Activated gamma-delta T cell treated with Interleukin-2 at 50 U/mL for 16 hours (primary cell): Measurements from ENCODE around the gene PPIL6.
"Not testable (repeated sequence)": the region's sequence is repeated elsewhere in the genome, so short reads cannot be mapped to it uniquely, and the experiment has no call there.

ENCODE experiments used
- DNase-seq: peaks from one replicate; pipeline ENCODE4 v3.0.0-alpha.2; 2020

The PPIL6 gene

DNA sequence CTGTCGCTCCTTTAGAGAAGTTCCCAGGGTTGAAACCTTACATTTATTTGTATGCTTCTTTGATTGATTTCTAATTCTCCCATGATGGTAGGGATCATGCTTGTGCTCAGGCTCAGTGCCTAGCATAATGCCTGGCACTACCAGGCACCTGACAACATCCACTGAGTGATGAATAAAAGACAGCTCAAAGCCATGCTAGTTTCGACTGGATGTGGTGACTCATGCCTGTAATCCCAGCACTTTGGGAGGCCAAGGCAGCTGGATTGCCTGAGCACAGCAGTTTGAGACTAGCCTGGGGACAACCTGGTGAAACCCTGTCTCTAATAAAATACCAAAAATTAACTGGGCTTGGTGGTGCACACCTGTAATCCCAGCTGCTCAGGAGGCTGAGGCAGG, 46.5 kb downstream of the PPIL6 start:
- no peak for DNase-seq

DNA sequence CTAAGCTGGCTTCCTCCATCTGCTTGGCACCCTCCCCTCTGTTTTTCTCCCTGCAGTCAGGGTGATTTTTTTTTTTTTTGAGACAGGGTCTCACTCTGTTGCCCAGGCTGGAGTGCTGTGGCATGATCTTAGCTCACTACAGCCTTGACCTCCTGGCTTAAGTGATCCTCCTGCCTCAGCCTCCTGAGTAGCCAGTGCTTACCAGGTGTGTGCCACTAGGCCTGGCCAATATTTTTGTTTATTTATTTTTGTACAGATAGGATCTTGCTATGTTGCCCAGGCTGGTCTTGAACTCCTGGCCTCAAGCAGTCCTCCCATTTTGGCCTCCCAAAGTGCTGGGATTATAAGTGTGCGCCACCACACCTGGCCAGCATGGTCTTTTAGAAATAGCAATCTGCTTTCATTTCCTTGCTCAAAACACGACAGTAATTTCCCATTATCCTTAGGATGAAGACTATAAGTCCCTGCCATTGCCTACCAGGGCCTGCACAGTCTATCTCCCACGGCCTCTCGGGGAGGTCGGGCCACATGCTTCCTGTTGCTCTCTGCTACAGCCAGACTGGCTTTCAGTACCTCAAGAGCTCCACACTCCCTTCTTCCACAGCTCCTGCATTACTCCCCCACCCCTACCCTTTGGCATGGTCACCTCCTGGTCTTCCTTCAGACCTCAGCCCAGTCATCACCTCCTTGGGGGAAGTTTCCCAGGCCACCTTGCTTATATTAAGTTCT, 47.1 kb downstream of the PPIL6 start:
- no peak for DNase-seq

DNA sequence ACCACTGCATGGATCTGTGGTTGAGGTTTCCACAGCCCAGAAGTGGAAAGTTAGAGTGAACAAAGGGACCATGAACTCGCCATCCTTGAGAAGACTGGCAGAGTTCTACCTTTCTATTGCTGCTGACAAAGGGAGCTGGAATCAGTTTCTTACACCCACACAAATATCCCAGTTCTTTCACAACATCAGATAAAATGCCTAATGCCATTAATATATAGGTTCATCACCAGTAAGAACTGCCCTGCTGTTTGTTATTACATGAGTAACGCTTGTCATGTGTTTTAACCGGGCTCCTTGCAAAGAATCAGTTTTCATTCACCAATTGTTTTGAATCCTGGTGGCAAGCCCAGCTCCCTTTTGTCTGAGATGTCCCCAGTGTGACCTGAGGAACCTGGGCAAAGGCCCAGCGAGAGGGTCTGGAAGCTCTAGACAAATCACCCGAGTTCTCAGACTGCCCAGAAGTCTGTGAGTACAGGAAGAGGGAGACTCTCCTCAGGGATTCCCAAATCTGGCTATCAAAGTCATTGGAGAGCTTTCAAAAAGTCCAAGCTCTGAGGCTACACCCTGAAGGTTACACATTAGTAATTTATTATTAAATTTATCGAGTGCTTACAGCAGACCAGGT, 50.7 kb downstream of the PPIL6 start:
- DNase-seq: no peak

DNA sequence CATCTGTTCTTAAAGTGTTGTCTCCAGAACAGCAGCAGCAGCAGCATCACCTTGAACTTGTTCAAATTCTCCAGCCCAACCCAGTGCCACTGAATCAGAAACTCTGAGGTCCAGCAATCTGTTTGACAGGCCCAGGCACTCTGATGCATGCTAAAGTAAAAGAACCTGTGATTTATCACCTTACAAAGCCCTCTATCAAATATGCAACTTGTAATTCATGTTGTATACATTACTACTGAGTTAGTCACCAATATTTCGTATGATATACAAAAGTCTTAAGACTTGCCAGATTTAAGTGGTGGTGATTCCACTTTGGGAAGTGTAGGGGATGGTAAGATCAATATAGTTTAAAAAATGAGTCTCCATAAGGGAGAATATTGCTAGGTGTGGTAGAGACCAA, 52.2 kb downstream of the PPIL6 start:
- no peak for DNase-seq

DNA sequence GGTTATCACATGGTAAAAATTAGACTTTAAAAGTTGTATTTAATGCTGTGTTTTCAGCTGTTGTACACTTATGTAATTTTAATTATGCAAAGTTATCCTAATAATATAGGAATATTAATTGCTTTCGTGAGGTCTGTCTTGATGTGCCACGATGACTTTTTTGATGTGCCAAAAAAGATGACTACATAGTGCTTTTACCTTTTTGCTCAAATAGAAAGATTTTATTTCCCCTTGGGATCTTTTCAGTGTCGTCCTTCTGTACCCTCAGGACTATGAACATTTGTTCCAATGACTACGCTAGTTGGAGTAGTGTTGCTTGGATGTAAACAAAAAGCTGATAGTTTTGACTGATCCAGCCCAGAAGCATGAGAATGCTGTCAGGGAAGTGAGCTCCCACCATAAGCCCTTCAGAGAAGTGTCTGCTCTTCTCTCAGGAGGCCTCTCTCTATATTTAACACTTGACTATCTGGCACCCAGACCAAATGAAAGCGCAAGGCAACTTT, 56.9 kb downstream of the PPIL6 start:
- DNase-seq: no peak

DNA sequence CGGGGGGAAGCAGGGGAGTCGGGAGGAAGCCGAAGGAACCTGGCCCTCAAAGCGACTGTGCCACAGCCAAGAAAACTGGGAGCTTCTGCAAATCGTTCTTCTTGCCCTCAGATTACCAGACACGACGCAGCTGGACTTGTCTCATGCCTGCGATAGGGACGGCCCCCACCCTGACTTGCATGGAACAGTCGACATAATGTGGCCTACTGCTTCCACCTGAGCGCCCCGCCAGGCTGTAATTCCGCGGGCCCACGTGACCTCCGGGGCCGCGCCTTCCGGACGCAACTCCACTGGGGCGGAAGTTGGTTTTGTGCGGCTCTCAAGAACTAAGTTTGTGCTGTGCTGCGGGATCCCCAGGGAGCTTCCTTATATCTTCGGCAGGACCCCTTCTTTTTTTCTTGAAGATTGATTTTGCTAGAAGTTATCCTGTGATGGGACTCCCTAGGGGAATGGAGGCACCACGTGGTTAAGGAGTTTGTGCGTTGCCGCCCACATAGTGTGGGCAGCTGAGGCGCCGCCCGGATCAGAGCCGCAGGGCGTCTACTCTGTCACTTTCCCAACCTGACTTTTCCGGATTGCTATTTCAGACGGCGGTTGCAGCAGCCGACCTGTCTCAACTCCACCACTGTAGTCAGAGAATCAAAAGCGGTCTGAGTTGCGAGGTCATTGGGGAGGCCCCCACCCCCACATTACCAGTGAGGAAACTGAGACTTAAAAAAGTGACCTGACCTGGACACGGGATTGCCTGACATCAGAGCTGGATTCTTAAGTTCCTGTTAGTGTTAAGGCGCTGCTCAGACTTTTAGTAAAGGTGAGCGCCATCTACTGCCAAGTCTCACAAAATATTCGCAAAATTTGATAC, 57.6 kb downstream of the PPIL6 start:
- DNase-seq: peak; percentile 91

DNA sequence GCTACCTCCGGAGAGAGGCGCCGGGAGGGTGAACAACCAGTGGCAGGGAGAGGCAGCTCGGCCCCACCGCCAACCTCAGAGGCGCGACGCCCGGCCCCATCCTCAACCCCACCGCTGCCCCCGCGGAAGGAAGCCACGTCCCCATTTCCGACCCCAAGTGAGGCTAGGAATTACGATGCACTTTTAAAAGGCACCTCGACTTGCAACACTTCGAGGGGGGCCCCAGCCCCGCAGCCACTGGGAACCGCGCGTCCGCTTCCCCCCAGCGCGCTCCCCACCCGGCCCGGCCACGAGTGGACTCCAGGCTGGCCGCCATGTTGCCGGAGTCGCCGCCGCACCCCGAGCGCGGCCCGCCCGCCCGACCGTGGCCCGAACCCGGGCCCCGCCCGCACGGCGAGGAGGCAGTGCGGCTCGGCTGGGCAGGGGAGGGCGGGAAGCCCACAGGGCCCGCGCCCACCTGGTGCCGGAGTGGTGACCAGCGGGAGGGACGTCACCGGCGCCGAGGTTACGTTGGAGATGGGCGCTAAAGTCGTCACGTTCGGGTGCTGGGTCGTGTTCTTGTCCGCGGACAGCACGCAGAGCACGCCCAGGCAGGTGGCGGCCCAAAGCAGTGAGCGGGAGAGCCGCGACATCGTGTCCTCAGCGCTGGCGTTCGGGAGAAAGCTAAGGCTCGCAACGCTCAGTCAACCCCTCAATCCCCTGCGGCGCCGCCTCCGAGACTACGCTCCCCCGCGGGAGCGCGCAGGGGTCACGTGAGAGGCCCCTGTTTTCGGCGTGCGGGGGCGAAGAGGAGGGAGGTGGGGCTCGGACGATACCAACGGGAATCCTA, 58.5 kb downstream of the PPIL6 start, which contains the start of gene CD164:
TSS of gene CD164 (minus strand) at position 721 of the 829 bp plus-strand sequence. CDS start at position 632, 89 bp downstream.
- peak; percentile 94 for DNase-seq

DNA sequence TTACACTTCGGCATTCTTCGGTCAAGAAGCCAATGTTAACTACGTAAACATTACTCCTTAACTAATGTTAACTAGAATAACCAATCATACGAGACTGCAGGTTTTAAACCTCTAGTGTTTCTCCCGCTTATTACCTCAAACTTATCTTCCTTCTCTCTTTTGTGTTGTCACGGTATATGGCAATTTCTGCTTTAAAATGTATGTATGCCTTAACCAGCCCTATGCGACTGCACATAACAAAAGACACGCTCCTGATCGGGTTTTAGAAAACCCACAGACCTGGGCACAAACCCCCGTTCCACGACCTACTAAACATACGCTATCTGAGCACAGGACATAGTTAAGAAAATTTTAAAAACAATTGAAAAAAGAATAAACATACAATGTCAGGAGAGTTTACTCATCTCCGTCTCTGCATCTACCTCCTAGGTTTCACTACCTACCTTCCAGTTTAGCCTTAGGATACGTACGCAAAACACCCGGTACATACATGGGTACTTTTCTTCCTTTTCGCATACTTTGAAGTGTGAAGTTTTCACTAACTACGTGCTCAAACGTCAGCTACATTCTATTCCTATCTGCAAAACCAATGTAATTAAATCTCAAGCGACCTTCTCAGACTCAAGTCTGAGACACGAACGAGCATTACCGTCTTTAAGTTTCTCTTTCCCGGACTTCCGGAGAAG, 59.2 kb downstream of the PPIL6 start:
- DNase-seq: no peak

DNA sequence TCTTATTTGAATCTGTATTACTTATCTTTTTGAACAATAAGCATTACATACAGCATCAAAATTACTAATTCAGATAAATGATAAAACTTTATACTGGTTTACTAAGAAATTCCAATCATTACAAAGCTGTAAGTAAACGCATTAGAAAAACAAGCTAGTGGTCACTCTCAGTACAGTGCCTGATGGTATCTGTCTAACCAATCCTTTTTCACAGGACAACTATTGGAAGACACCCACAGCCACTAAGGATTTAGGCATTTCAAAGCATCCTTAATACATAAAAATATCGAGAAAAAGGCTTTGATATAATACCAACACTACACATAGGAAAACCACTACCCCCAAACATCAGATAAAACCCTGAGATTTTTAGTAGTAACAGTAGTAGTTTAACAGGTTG, 60.7 kb downstream of the PPIL6 start:
- no peak for DNase-seq

DNA sequence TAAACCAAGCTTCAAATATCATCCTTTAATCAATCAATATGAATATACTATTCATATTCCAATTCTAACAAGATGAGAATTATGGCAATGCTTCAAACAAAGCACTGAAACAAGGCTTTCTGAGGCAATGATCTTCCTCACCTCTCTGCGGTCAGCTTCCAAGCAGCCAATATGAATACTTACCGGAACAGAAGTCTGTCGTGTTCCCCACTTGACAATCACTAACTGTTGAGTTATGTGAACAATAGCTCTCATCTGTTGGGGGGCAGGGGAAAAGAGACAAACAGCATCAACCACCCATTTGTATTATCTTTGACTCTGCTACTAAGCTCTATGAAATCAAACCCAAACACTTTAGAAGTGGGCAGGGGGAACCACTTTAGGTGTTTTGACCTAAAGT, 62.7 kb downstream of the PPIL6 start:
- no peak for DNase-seq

DNA sequence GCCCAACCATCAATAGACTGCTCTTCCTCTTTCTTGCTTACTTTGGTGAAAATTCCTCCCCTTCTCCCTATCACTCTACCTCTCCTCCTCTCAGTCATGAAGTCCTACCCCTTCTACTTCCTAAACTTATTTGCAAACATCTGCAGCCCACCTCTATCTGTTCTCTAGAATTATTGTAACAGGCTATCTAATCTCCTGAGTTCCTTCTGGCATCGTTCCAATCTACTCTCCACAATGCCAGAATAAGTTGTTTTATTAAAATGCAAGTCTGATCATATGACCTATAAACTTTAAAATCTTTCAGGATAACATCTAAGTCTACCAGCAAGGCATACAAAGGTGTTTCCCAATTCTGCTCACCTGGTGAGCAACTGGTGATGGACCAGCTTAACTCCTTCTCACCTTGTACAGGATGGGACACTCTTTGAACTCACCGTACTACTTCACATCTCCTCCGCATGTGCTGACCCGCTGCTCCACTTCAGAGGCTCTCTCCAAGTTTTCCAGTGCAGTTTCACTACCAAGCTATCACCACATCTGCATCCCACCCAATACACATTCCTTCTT, 66.0 kb downstream of the PPIL6 start:
- no peak for DNase-seq

DNA sequence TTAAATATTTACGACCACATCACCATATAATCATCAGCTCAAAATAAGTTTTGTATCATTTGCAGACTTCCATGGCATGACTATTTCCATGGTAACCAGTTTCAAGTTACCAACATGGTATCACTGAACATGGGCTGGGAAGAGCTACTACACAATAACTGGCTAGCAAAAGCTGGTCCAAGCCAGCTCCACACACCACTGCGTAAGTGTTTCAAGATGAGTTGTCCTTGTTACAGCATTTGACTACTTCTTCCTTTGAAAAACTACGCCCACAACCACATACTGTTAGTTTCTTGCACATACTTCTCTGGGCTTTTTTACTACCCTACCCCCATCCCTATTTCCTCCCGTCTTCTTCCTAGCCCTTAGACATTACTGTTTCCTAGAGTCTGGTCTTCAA, 66.7 kb downstream of the PPIL6 start:
- DNase-seq: no peak

DNA sequence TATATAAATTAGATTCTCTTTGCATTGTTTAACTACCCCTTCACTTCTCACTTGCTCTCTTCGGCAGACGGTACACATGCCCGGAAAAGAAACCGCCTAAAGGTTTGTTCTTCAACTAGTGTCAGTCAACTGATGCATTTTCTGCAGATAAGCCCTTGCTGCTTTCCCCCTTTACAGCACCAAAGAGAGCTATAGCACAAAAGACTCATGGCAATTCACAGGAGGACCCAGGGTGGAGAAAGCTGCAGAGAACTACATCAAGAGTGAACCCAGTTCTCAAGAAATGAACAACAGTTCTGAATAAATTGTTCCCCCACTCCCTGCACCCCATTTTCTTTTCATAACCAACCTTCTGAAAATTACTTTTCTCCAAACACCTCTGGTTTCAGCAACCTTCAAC, 67.1 kb downstream of the PPIL6 start:
- DNase-seq: no peak

DNA sequence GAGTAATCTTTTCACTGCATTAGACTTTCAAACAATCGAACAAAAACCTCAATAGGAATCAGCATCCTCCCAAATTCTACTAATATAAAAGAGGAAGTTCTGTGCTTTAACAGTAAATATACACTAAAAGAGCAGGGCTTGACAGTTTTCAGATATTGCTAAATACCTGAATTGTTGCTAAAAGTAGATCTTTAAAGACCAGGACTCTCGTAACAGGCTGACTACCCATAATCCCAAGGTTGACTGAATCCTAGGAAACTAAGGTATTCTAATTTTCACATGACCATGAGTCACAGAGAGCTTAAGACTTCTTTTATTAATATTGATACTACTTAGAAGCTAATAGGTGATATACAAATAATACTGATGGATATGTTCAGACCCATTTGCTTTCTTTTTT, 68.3 kb downstream of the PPIL6 start:
- DNase-seq: no peak

DNA sequence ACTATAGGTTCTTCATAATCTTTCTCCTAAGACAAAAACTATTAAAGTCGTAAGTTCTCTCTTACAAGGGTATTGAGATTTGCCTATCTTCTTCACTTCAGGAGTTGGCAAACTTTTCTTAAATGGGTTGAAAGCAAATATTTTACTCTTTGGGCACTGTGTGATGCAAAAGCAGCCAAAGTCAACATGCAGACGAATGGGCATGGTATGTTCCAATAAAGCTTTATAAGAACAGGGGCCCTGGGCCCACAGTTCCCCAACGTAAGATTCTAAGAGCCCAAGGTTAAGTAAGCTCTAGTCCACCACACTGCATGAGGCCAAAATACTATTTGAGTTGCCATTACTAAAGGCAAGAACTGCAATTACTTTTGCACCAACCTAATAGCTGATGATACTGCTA, 69.6 kb downstream of the PPIL6 start:
- no peak for DNase-seq

DNA sequence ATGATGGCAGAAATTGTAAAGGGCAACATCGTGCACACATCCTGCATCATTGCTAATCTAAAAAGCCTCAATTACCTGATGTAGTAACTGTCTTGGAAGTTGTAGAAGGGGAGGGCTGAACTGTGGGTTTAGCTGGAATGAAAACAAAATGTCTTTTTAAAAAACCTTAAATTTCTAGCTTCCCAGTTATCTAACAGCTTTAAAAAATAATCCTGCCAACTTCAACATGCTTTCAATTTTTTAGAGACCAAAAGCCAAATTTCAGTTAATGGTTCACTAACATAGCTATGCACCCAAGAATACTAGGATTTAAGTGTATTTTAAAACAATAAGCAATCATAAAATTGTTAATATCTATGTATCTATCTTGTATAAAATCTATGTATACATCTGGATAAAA, 70.1 kb downstream of the PPIL6 start:
- no peak for DNase-seq

DNA sequence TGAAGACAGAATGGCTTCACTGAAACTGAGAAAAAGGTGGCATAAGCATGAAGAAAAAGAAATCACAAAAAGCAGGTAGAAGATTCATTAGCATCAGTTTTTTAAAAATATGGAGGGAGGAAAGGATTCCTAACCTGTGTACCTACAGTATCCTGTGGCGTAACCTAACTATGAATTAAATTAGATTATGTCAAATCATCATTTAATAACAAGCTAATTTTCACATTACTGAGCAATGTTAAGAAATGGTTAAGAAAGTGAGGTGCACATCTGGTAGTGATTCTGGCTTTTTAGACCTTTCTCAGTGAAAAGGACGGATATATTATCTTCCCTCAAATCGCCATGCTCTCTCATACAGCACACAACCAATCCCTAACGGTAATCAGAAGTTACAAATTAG, 70.7 kb downstream of the PPIL6 start:
- DNase-seq: no peak

DNA sequence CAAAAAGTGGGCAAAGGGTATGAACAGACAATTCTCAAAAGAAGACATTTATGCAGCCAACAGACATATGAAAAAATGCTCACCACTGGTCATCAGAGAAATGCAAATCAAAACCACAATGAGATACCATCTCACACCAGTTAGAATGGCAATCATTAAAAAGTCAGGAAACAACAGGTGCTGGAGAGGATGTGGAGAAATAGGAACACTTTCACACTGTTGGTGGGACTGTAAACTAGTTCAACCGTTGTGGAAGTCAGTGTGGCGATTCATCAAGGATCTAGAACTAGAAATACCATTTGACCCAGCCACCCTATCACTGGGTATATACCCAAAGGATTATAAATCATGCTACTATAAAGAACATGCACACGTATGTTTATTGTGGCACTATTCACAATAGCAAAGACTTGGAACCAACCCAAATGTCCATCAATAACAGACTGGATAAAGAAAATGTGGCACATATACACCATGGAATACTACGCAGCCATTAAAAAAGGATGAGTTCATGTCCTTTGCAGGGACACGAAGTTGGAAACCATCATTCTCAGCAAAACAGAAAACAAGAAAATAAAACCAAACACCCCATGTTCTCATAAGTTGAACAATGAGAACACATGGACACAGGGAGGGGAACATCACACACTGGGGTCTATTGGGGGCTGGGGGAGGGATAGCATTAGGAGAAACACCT, 75.9 kb downstream of the PPIL6 start:
- not testable (repeated sequence) for DNase-seq

DNA sequence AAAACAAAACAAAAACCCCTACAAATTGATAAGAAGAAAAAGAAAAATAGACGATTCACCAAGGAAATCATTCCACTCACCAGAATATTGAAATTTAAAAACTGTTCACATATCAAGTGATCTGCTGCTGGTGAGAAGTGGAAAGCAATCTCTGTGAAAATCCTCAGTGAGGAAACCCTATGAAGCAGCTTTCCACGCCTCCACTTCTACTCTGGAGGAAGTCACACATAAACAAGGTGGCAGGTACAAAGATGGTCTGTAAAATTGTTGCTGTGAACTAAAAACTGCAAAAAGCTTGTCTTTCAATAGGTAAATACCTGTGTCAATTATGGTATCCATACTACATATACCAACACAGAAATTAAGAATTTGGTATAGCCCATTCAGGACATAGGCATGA, 76.7 kb downstream of the PPIL6 start:
- DNase-seq: no peak

DNA sequence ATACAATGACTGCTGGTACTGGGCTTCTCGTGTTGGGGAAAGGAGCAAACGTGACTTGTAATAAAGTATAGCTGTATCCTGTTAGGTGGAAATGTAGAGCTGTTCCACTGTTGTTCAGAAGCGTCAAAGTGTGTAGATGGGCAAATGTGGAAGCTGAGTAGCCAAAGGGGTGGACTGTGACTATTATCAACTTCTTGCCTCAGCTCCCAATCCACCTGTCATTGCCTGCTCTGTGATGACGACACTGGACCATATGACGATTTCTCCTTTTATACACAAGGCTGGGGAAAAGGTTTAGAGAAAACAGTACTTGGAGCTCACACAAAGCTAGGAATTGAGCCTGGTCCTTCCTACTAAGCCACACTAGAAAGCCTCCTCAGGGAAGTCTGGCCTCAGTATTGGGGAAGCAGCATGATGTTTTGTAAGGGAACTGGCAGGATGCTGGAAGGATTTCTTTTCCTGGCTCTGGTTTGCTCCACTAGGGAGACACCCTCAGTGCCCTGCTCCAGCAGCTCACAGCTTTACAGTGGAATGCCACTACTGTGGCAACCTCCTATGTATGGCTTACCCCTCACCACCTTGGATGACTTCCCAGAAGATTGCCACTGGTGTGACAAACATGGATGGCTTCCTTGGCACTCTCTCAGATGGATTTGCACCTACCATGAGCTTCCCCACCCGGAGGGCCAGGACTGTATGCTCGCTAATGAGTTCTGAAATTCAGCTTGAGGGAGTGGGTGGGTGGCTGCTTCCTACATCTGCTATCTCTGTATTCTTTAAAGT, 78.1 kb downstream of the PPIL6 start:
- no peak for DNase-seq
